ENCODE data around the gene DNAJC19. TPM values are rescaled to one million over a fixed set of nuclear protein-coding genes. Genes with fewer than 3 reads are reported as not detected.

The DNAJC19 gene
- 34.7 and 41.0 TPM in 2 replicates for polyA plus RNA-seq (2011; rRNA removed)
- 10.1 and 10.4 TPM in 2 replicates for polyA minus RNA-seq (2011; rRNA and poly(A)+ RNA removed)

DNA sequence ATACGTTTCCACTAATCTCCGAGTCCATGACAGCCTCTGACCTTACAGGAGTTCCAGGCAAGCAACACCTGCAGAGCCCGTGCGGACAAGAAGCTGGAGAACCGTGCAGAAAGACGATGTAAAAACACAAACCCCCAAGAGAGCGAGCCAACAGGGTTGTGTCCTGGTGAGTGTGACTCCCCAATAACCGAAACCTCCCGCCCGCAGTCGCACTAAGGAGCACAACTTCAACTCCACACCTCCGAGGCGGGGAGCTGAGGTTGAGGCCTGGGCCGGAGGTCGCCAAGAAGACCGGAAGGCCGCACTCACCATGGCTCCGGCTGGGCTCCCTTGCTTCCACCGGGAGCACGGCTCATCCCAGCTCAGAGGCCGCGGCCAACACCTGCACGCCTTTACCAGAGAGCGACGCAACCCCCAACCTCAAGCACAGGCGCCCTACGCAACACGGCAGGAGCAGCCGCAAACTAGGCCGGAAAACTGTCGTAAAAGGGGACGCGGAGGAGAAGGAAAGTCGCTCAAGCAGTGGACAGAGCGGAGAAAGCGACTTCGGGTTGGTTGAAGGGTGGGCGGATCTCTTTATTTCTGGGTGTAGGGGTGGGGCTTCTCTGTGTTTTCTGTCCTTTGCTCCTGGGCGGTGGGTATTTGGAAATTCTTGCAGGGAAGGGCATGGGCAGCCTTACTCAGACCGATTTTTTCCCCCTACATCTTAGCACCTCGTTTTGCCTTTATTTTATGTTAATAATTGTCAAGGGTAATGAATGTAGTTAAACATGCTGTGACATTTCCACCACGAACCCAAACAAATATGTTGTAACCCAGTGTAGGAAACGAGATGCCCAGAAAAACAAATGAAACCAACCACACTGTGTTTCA lies at the start of gene DNAJC19:
TSS of gene DNAJC19 (minus strand) at position 446 of the 873 bp plus-strand sequence. CDS start at position 312, 134 bp downstream.
- TF ChIP-seq, protein P1, sequence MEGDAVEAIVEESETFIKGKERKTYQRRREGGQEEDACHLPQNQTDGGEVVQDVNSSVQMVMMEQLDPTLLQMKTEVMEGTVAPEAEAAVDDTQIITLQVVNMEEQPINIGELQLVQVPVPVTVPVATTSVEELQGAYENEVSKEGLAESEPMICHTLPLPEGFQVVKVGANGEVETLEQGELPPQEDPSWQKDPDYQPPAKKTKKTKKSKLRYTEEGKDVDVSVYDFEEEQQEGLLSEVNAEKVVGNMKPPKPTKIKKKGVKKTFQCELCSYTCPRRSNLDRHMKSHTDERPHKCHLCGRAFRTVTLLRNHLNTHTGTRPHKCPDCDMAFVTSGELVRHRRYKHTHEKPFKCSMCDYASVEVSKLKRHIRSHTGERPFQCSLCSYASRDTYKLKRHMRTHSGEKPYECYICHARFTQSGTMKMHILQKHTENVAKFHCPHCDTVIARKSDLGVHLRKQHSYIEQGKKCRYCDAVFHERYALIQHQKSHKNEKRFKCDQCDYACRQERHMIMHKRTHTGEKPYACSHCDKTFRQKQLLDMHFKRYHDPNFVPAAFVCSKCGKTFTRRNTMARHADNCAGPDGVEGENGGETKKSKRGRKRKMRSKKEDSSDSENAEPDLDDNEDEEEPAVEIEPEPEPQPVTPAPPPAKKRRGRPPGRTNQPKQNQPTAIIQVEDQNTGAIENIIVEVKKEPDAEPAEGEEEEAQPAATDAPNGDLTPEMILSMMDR (IDR thresholded peaks at IDR 0.05; ENCODE audit: low read depth, low read length), result no peak
- peak within 1 kb of the TSS; percentile 85 for H3K4me3 ChIP-seq (ENCODE audit: low read depth, low read length)
- ChIA-PET CTCF (interaction anchor here (0.8 kb wide), 1 partner anchor 14 kb away, joined by 4 read pairs; no protein-coding TSS in a partner anchor), POLR2A (interaction anchor here (0.7 to 0.9 kb wide), 2 partner anchors 9 to 1411 kb away, joined by 4 to 7 read pairs; no protein-coding TSS in a partner anchor)
- no peaks in the 10 kb centered on the region for H3K27me3 ChIP-seq (ENCODE audit: control insufficient read depth, insufficient read depth, low read length)
- H3K27ac ChIP-seq (ENCODE audit: low read depth, low read length), result peak within 1 kb of the TSS; percentile 42
- H3K9me3 ChIP-seq (ENCODE audit: control insufficient read depth, insufficient read depth, low read length), result no peaks in the 10 kb centered on the region
- peak; percentile 90 for DNase-seq (ENCODE audit: low read depth, low spot score)

- Histone ChIP-seq H3K27me3 (ENCODE audit: control insufficient read depth, insufficient read depth, low read length) (no peaks in the 10 kb centered on the region), H3K4me3 (ENCODE audit: low read depth, low read length) (no peak overlapping the region), H3K9me3 (ENCODE audit: control insufficient read depth, insufficient read depth, low read length) (no peaks in the 10 kb centered on the region; the same call in 1 of the 2 replicates), H3K27ac (ENCODE audit: low read depth, low read length) (no peak overlapping the region)
- ChIA-PET POLR2A (no interaction called here), CTCF (no interaction called here)
- TF ChIP-seq, protein P1 (IDR thresholded peaks at IDR 0.05; ENCODE audit: low read depth, low read length), result no peak
- DNase-seq (ENCODE audit: low read depth, low spot score), result no peak
Measured at GRCh38 chr3:181030948-181031347, 41.4 kb upstream of the DNAJC19 start.

- no peak overlapping the region for H3K4me3 ChIP-seq (ENCODE audit: low read depth, low read length)
- H3K27ac ChIP-seq (ENCODE audit: low read depth, low read length), result no peak overlapping the region
- TF ChIP-seq, protein P1 (IDR thresholded peaks at IDR 0.05; ENCODE audit: low read depth, low read length), result no peak
- ChIA-PET CTCF (no interaction called here), POLR2A (no interaction called here)
- no peaks in the 10 kb centered on the region for H3K27me3 ChIP-seq (ENCODE audit: control insufficient read depth, insufficient read depth, low read length)
- H3K9me3 ChIP-seq (ENCODE audit: control insufficient read depth, insufficient read depth, low read length), result peaks cover 4% of the 10 kb centered on the region; the same call in 1 of the 2 replicates
- DNase-seq (ENCODE audit: low read depth, low spot score), result no peak
Measured at GRCh38 chr3:181025204-181025603, 35.7 kb upstream of the DNAJC19 start.

DNA sequence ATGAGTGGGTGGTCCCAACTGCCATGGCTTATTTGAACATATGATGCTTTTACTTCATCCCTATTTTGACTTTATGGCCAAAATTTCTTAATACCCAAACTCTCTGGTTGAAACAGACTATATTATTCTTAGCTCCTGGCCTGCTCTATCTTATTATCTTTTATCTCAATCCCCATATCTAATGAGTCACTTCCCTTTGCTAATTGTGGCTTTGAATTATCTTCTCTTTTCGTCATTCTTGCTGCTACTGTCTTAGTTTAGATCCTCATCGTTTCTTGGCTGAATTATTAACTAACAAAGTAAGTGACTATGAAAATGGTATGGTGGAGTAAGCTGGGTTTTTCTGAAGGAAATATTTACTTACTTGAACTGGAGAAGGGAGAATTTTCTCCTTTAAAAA lies 28.2 kb upstream of the DNAJC19 start:
- no peaks in the 10 kb centered on the region for H3K27me3 ChIP-seq (ENCODE audit: control insufficient read depth, insufficient read depth, low read length)
- ChIA-PET POLR2A (interaction anchor here (0.7 kb wide), 1 partner anchor 1630 kb away, joined by 3 read pairs; no protein-coding TSS in a partner anchor), CTCF (no interaction called here)
- TF ChIP-seq, protein P1 (IDR thresholded peaks at IDR 0.05; ENCODE audit: low read depth, low read length), result no peak
- no peak overlapping the region for H3K27ac ChIP-seq (ENCODE audit: low read depth, low read length)
- H3K9me3 ChIP-seq (ENCODE audit: control insufficient read depth, insufficient read depth, low read length), result no peaks in the 10 kb centered on the region
- DNase-seq (ENCODE audit: low read depth, low spot score), result no peak
- H3K4me3 ChIP-seq (ENCODE audit: low read depth, low read length), result no peak overlapping the region

GRCh38 chr3:181009225-181009624 lies 19.7 kb upstream of the DNAJC19 start:
- H3K9me3 ChIP-seq (ENCODE audit: control insufficient read depth, insufficient read depth, low read length), result no peaks in the 10 kb centered on the region

More at GRCh38 chr3:181009225-181009624, 19.7 kb upstream of the DNAJC19 start:
- no peak for DNase-seq (ENCODE audit: low read depth, low spot score)
- H3K27me3 ChIP-seq (ENCODE audit: control insufficient read depth, insufficient read depth, low read length), result no peaks in the 10 kb centered on the region
- no peak overlapping the region for H3K4me3 ChIP-seq (ENCODE audit: low read depth, low read length)
- POLR2A ChIA-PET, result no interaction called here
- H3K27ac ChIP-seq (ENCODE audit: low read depth, low read length), result no peak overlapping the region
- CTCF ChIA-PET, result no interaction called here
- TF ChIP-seq, protein P1 (IDR thresholded peaks at IDR 0.05; ENCODE audit: low read depth, low read length), result no peak

Measured in AG04450 (cell line).